Measurements from ENCODE around the gene MED12L.

Gene MED12L

GRCh38 chr3:151264605-151265004, 179.1 kb downstream of the MED12L start:
- no peak for DNase-seq

DNA sequence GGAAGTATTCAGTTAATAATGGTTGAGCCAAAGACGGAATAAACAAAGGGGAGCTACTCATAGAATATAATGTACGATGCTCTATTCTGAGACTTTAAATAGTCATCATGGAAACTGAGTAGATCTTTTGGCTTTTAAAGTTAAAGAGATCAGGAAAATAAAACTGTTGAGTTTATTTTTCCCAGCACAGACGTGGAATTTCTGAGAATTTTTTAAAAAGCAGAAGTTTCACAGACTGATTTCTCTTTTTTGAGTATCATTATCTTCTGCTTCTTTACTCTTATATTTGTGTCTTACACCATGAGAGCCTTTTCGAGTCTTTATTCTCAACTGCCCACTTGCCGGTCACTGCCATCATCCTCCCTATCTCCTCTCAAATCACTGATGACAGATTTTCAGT, 179.7 kb downstream of the MED12L start:
- no peak for DNase-seq

DNA sequence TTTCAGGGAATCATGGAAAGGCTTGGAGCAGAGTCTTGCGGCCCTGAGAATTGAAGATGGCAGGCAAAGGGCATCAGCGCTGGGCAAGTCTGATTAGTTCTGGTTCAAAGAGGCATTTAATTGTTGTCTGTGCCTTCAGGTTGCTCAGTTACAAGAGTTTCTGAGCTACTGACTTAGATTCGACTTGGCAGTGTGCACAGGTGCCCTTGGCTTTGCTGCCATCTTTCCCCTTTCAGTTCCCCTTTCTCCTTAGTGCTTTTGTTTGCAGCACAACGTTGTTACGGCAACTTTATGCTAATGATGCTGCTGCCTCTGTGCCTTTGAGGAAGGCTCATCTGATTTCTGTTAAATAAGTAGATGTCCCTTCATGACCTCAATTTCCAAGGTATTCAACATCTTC, 180.4 kb downstream of the MED12L start:
- DNase-seq: peak; percentile 13

GRCh38 chr3:151267066-151267465, 181.6 kb downstream of the MED12L start:
- no peak for DNase-seq

- no peak for DNase-seq
These were observed 183.1 kb downstream of the MED12L start for GRCh38 chr3:151268267-151269235.

GRCh38 chr3:151269631-151270030, 184.2 kb downstream of the MED12L start:
- no peak for DNase-seq

DNA sequence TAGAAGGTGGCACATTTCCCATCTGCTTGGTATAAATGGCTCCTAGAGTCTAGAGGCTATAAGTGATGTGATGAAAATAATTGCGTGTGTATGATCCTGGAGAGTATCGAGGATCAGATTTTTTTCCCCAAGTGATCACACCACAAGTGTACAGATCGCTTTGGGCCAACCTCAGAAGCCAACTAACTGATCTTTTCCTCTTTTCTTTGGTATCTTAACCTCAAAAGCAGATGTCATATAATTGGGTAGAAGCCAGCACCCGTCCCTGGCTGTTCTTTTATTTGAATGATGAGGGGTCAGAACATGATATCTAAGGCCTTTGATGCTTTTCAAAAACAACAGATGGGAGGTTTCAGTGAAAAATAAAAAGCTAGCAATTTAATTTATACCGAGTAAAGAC, 189.6 kb downstream of the MED12L start:
- DNase-seq: no peak

DNA sequence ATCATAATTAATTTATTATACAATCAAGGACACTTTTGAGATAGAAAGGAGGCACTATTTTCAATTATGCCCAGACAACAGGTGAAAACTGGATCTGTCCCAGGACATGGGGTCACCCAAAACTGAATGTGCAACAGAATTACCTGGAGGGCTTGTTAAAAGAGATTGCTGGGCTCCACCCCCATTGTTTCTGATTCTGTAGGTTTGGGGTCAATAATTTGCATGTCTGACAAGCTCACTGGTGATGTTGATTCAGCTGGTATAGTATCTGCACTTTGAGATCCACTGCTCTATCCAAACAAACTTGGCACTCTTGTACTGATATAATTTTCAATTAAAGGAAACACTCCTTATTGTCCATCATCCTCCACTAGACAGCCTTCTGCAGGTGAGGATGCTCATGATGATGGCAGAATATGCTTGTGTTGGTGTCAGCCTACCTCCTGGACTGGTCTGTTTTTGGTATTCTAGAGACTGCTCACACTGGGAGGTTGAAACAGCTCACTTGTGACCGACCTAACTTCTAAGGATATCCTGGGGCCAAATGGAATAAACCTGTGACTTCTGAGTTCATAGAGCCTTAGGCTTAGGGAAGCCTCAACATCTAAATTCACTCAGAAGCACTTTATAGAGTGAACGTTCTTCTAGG, 190.7 kb downstream of the MED12L start:
- no peak for DNase-seq

- DNase-seq: peak; percentile 2
These were observed 191.2 kb downstream of the MED12L start for GRCh38 chr3:151276687-151277042.

DNA sequence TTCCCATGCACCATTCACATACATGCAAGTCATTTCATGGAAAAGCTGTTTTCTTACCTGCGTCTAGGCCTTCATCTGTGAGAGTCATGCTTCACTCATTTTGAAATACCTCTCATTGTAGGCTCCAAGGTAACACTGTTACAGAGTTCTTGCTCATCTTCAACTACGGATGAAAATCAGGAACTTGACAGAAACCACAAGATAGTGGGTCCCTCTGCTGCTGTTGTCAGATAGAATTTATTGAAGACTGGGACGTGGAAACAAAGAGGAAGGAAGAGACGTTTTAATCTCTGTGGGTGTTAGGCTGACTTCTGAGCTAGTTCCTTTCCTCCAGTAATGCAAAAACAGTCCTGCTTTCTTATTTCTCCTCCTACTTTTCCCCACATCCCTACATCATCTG, 192.8 kb downstream of the MED12L start, which contains the start of gene P2RY14:
P2RY14 (minus strand) TSS at position 313 of the 400 bp plus-strand sequence. CDS start 64,226 bp downstream, outside the sequence.
- peak; percentile 60 for DNase-seq

DNA sequence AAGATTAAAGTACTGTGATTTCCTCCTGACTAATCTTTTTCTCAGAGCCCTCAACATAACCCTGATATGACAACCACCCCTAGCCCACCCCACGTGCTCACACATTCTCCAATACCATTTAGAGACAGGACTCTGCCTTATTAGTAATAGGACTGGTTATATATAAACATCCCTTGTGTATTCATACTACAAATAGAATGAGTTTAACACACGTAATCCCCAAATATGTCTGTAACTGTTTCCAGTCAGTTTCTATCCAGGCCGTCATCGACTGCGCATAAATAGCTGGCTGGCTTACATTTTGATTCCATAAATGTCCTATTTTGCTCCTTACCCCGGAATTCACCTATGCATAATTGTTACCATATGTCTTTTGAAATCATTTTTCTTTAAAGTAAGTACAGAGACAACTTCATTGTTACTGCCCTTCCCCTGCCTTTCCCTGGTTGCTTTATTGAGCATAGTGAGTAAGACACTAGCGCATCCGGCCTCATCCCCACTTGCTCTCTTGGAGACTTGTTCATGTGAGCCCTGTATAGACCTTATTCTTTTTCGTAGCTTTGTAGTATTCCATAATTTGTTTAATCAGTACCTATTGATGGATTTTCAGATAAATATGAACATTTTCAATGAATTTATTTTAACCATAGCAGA, 196.3 kb downstream of the MED12L start:
- no peak for DNase-seq

DNA sequence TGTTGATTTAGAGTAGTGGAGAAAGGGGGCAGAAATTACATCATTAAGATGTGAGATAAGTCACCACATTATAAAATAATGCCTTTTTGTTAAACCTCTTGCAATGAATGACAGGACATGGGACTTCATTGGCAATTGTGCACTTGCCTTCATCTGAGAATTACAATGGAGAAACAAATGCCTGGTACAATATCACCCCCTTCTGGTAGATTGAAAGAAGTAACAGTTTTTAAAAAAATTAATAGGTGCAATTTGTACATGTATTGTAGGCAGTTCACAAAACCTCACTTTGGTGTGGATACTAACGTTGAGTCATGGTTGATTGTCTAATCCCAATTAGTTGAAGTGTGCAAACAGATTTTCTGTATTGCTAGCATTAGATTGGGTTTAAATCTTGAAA, 197.5 kb downstream of the MED12L start:
- peak; percentile 31 for DNase-seq

- DNase-seq: no peak
These were observed 197.9 kb downstream of the MED12L start for GRCh38 chr3:151283387-151283786.

- no peak for DNase-seq
These were observed 198.5 kb downstream of the MED12L start for GRCh38 chr3:151283907-151284461.

GRCh38 chr3:151285940-151286339, 200.5 kb downstream of the MED12L start:
- DNase-seq: no peak

DNA sequence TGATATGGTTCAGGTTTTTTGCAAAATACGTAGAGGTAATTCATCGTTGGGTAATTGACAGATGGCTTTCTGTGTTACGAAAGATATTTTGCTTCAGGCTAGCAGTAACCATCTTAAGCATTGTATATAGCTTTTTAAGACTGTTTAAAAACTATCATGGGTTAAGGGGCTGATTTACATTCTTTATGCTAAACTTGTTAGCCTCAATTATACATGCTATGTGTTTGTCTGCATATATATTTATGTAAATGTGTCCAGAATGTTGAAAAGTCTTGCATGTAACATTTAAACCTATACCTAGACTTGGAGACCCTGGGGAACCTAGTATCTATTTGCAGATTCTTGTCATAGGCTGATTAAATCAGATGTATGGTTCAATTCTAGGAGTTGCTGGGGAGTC, 204.0 kb downstream of the MED12L start:
- no peak for DNase-seq

DNA sequence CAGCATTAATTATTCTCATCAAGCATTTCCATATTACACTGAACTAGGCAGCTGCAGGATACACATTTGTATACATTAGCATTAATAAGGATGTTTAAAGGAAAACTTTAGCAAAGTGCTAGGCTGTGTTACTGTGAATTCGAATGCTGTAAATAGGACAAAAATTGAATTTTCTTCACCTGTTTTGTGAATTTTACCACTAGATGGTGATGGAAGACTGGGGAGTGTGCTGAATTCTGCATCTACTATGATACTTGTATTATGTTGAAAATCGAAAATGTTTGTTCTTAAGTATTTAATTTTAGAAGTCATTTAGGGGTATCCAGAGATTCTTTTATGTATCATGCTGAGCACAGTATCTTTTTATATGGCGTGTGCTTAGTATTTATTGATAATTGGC, 205.2 kb downstream of the MED12L start:
- DNase-seq: no peak

GRCh38 chr3:151293127-151293526, 207.7 kb downstream of the MED12L start:
- no peak for DNase-seq

- DNase-seq: no peak
These were observed 210.8 kb downstream of the MED12L start for GRCh38 chr3:151296226-151296625.

GRCh38 chr3:151297429-151297828, 212.0 kb downstream of the MED12L start:
- no peak for DNase-seq

DNA sequence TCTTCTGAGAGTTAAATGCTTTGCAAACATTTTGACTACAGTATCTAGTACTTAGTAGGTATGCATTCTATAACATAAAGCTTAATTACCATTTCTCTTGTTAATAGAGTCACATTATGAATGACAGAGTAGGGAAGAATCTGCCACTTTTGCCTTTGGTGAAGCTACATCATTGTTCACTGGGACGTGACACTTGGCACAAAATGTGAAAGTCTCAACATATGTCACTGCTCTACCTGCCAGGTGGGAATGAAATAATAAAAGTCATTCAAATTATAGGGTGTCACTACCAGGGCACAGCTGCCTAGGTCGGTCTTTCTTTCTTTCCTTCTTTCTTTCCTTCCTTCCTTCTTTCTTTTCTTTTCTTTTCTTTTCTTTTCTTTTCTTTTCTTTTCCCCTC, 213.5 kb downstream of the MED12L start:
- no peak for DNase-seq

DNA sequence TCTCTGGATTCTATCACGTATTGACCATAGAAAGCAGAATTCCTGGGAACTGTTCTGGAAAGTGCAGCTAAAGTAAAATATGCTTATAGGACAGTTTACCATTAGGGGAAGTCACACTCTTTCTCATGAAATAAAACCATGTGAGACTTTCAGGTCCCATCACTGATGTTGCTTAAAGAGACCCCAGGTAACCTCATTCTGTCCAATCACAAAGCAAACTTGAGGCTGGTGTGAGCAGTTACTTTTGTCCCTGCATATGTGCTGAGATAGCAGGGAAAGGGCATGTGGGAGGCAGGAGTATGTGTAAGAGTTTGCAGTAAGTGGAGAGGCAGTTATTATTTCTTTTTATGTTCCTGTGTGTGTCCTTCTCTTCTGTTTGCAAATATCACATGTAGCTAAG, 215.1 kb downstream of the MED12L start:
- DNase-seq: no peak

DNA sequence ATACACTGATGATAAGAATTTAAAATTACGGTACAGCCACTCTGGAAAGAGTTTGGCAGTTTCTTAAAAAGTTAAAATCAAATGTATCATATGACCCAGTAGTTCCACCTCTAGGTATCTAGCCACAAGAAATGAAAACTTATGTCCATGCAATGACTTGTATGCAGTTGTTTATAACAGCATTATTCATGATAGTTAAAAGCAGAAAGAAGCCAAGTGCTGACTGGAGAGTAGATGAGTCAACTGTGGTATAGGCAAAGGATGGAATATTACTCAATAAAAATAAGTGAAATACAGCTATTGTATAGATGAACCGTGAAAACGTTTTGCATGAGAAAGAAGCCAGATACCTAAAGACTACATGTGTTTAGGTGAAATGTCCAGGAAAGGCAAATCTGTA, 216.3 kb downstream of the MED12L start:
- no peak for DNase-seq
